GM21526 (cell line): ENCODE measurements around the gene PRCD.

Source experiments
- ATAC-seq: cut with Tn5 transposase; IDR thresholded peaks from one replicate; pipeline ENCODE4 v1.9.1; 2021; ENCODE audit warnings: moderate library complexity; ENCODE audit not compliant: unreplicated experiment, low FRiP score

PRCD gene

GRCh38 chr17:76538281-76538931 lies 1.4 kb upstream of the PRCD start:
- no peak for ATAC-seq

DNA sequence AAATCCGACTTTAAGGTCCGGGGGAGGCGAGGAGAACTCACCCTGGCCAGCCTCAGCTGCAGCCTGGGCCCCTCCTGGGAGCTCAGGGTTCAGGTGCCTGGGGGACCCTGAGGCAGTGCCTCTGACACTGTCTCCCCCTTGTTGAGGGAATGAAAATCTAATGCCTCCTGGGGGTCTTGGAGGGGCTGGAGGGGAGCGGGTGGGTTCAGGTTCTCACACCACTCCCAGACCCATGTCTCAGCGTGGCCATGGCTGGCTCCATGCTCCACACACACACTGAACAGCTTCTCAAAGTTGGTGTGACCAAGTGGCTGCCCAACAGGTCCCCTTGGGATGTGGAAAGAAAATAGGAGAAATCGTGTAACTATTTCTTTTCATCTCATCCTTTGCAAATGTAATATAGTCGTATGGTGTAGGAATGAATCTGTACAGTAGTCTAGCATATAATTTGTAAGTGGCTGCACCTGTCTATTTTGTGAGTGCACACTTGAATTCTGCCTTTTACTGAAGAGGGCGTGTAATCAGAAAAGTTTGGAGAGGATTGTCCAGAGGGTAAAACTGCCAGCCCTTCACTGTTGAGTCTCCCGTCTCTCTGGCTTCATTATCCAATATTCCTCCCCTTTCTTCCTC lies 788 bp upstream of the PRCD start:
- ATAC-seq: no peak

DNA sequence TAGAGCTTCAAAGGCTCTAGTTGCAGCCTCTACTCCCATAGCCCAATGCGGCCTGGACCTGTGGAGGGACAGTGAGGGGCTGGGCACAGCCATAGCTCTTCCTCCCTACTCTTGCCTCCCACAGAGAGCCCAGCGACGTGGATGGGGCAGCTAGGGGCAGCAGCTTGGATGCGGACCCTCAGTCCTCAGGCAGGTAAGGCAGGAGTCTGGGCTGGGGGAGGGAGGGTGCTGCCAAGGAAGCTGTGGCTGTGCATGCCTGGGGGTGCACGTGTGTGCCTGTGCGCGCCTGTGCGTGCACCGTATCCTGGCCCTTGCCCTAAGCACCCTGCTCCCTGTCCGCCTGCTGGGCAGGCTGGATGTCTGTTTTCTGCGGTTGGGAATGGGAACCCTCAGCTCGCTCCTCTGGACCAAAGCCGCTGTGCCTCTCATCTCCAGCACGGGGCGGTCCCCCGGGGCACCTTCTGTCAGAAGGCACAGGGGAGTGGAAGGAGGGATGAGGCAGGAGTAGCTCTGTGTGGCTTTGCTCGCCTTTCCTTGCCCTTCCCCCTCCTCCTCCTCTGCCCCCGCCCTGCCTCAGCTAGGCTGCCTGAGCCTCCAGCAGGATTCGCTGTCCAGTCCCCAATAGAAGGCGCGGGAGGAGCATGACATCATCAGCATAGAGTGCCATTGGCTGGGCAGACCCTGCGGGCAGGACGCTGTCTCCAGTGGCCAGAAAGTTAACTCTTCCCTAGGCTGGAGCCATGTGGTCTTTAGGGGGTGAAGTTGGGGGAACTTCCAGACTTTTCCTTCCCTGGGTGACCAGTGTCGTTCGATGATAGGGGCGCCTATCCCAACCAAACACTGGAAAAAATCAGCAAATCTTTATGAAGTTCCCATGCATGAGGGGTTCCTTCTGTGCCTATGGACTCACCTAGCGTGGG lies 797 bp downstream of the PRCD start:
- no peak for ATAC-seq

DNA sequence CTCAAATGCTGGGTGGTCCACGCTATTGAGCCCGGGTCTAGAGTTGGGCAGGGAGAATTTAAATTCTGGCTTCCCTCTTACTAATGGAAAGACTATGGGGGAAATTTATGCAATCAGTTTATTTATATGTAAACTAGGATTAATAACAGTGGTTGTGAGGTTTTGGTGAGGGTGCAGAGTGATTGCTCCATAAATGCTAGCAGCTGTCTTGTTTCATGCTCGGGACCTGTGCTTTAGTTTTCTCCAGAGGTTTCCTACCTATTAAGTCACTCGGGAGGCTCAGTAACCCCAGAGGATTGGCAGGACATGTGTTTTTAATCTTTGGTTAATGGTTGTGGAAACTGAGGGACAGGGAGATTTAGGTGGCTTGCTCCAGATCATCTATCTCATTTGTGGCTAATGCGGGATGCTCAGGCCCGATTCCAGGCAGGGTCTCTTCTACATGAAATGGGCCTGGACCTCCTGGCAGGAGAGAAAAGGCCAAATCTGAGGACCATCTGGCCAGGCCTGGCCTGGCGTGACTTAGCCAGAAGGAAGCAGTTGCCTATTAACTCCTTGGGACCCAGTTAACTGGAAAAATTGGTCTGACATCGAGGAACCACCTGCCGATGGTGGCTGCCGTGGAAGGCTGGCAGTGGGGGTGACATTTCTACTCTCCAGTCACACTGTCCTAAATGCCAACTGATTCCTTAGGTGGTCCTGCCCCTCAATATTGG lies 2.1 kb downstream of the PRCD start:
- no peak for ATAC-seq

DNA sequence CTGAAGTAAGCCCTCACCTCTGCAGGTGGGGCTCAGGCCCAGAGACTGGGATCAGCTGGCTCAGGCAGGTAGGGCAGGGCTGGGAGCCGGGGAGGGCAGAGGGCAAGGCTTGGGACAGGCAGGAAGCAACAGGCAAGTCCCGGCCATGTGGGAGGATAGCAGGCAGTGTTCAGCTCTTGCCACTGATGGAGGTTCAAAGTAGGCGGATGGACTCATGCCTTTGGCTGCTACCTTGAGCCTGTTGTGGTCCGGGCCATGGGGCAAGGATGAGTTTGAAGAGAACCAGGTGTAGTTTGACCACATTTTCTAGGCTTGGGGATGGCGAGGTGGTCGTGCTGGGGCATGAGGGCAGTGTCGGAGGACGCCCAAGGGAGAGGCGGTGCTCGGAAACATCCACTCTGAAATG lies 2.7 kb downstream of the PRCD start:
- no peak for ATAC-seq

DNA sequence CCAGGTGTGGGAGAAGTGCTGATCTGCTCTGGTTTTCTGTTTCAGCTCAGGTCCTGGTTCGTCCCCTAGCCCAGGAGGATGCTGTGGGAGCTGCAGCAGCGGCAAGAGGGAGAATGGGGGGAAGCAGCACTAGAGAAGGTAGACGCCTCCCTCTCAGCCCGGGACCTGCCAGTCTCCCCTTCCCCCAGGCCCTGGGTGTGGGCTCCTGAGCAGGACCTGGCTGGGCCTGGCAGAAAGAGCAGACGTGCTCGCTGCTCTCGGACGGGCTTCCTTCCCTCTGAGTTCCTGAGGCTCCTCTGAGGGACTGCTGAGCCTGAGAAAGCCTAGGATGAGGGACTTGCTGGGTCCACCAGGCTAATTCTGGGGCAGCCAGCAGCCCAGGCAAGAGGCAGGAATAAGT lies 3.1 kb downstream of the PRCD start:
- ATAC-seq: no peak

GRCh38 chr17:76543482-76543825 lies 3.6 kb downstream of the PRCD start:
- ATAC-seq: no peak

DNA sequence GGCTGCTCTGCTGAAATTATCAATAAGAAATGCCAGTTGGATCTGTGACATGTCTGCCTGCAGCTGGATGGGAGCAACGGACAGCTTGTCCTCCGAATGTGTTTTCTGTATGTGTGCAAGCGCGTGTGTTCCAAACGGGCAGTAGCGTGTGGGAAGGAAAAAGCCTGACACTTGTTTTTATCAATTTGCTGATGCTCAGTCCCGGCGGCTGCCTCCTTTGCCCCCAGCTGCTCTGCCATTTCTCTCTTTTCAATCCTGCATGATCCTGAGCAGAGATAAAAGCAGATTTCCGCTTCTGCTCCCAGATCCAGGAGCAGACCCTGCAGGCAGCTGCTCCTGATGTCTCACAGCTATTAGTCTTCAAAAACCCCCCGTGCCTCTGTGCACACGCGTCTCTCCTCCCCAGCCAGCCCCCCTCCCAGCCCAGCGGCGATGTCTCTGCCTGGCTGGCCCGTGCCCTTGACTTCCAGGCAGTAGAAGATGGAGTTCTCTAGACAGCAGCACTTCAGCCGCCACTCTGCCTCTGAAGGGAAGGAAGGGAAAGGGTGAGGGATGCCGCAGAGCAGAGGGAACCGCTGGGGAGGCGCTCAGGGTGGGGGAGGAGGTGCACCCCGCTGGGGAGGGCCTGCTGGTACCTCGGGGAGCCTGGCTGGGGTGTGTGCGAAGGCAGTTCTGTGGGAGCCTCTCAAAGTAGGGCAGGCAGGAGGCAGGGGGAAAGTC lies 4.1 kb downstream of the PRCD start:
- ATAC-seq: no peak

DNA sequence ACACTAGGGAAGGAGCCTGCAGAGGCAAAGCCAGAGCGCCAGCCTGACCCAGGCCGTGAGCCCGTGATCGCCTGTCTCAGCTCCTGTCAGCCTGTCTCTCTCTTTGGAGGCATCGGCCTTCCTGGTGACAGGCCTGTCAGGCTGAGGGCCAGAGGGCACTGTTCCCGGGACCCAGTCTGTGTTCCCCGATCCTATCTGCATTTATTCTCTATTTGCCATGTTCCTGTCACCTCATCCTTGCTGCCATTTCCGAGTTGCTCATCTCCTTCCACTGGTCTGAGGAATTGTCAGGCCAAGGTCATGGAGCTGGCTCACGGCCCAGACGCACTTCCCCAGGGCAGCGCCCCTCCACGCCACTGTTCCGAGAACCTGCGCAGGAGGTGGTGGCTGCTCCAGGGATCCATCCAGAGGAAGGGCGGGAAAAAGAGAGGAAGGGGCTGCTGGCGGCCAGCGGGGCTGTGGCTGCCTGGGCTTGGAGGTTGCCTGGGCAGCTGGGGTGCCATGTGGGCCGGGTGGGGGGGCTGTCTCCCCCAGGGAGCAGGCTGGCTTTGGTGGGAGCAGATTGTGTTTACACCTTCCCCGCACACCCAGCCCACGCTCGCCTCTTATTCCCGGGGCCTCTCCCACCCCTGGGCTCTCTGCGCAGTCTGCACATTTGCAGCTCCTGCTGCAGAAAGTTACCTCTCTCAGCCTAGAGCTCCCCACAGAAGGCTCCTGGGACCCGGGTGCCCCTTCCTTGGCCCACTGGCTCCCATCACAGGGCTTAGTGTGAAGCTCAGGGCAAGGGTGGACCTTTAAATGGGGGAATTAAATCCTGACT lies 4.9 kb downstream of the PRCD start:
- no peak for ATAC-seq

GRCh38 chr17:76545918-76546555 lies 6.2 kb downstream of the PRCD start:
- no peak for ATAC-seq

GRCh38 chr17:76546556-76547182 lies 6.8 kb downstream of the PRCD start:
- ATAC-seq: no peak

DNA sequence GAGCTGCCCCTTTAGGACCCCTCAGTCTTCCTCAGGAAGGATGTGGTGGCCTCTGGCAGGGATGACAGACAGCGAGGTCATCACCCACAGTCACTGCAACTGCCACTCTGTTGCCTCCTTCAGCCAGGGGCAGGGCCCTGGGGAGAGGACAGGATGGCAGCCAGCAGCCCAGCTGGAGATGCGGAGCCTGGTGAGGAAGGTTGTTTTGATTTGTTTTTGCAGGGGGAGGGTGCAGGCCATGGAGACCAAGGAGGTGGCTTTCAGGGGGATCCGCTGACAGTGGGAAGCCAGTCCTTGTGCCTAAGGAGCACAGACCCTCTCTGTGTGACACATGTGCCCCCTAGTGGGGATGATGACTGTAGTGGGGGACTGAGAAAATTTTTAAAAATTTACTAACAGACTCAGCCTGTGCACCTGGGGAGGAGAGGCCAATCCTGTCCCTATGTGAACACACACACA lies 7.4 kb downstream of the PRCD start:
- ATAC-seq: no peak

DNA sequence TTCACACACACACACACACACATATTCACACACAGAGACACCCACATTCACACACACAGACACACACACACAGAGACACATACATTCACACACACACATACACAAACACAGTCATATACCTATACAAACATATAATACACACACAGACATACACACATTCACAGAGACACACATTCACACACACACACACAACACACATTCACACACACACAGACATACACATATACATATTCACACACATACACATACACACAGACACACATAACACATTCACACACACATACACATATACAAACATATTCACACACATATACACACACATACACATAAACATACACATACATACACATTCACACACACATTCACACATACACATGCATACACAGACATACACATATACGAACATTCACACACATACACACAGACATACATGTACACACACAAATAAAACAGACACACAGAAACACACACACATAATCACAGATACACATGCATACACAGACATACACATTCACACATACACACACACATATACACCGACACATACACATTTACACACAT lies 7.9 kb downstream of the PRCD start:
- ATAC-seq: no peak

- no peak for ATAC-seq
Measured at GRCh38 chr17:76548378-76549214, 8.8 kb downstream of the PRCD start.

DNA sequence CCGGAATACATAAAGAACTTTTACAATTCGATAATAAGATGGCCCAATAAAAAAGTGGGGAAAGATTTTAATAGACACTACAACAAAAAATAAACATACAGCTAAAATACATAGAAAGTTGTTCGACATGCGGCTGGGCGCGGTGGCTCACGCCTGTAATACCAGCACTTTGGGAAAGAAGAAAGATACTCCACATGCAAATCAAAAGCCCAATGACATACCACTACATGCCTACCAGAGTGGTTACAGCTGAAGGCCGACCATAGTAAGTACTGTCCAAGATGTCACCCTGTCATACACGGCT lies 9.3 kb downstream of the PRCD start:
- ATAC-seq: no peak

- ATAC-seq: no peak
Measured at GRCh38 chr17:76549539-76549938, 9.7 kb downstream of the PRCD start.
